HFF-Myc (cell line): Measurements from ENCODE around the gene FSTL5.
"Not testable (repeated sequence)": the region's sequence is repeated elsewhere in the genome, so short reads cannot be mapped to it uniquely, and the experiment has no call there.

ENCODE experiments used
- DNase-seq: peaks from one replicate; pipeline ENCODE4 v3.0.0-alpha.2; 2011; ENCODE audit warnings: low read depth; ENCODE audit errors: extremely low read depth
- H3K4me3 ChIP-seq: replicated peaks from 2 replicates; pipeline ENCODE4 v1.5.1; 2011; ENCODE audit warnings: low read depth, mild to moderate bottlenecking, control low read depth, low read length
- TF ChIP-seq, protein P1 (sequence below): IDR thresholded peaks from 2 replicates; pipeline ENCODE4 v1.5.1; 2012; ENCODE audit warnings: mild to moderate bottlenecking, low read depth, low read length, control low read depth; ENCODE audit errors: missing control alignments

FSTL5 gene

DNA sequence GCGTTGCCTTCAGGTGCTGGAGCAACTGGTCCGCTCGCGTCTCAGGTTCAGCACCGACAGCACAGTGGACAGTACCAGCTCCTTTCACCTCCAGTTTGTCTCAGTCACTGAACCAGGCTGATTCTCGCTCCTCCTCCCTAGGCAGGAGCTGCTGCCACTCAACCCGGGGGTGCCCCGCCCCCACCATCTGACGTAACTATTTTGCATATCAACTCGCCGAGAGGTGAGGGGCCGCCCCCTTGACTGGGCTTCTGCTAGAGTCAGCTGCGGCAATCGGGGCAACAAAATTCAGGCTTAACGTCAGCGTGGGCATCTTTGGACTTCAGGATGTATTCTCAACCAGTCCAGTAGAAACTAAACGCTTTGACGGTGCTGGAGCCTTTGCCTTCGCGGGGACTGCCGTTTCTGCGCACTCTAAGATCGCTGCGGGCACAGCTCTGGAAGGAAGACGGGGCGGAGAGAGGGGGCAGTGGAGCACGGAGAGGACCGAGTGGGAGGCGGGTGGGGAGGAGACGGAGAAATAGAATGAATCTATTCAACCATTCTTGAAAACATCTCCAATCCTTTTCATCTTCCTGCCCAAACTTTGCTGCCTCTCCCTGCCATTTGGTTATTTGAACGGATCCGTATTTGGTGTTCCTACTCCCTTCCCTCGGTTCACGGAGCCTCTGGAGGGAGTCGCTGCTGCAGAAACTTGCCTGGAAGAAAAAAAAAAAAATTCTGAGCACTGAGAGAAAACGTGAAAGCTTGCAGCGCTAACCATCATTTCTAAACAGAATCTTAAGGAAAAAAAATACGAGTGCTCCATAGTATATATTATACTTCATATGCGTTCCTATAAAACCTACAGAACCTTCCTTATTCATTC, at the start of gene FSTL5:
TSS of gene FSTL5 (minus strand) at position 109 of the 868 bp plus-strand sequence. CDS start 52,604 bp downstream, outside the sequence.
- peak; percentile 49 for DNase-seq
- H3K4me3 ChIP-seq = peak within 1 kb of the TSS; percentile 51
- TF ChIP-seq, protein P1, sequence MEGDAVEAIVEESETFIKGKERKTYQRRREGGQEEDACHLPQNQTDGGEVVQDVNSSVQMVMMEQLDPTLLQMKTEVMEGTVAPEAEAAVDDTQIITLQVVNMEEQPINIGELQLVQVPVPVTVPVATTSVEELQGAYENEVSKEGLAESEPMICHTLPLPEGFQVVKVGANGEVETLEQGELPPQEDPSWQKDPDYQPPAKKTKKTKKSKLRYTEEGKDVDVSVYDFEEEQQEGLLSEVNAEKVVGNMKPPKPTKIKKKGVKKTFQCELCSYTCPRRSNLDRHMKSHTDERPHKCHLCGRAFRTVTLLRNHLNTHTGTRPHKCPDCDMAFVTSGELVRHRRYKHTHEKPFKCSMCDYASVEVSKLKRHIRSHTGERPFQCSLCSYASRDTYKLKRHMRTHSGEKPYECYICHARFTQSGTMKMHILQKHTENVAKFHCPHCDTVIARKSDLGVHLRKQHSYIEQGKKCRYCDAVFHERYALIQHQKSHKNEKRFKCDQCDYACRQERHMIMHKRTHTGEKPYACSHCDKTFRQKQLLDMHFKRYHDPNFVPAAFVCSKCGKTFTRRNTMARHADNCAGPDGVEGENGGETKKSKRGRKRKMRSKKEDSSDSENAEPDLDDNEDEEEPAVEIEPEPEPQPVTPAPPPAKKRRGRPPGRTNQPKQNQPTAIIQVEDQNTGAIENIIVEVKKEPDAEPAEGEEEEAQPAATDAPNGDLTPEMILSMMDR = no peak

DNA sequence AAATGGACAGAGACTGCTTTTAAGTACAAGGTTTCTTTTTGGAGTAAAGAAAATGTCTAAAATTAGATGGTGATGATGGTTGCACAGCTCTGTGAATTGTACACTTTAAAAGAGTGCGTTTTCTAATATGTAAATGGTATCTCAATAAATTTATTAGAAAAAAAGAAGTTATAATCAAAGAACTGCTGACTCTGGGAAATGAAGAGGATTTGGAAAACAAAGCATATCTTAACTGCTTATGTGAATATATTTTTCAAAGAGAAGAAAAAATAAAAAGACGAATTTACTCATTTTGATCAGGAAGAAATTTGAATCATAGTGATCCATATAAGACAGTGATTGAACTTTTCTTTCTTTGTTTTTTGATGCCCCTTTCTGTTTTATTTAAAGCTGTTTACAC, 45.9 kb upstream of the FSTL5 start:
- H3K4me3 ChIP-seq = no peak overlapping the region
- DNase-seq = no peak
- TF ChIP-seq, protein P1 = no peak

DNA sequence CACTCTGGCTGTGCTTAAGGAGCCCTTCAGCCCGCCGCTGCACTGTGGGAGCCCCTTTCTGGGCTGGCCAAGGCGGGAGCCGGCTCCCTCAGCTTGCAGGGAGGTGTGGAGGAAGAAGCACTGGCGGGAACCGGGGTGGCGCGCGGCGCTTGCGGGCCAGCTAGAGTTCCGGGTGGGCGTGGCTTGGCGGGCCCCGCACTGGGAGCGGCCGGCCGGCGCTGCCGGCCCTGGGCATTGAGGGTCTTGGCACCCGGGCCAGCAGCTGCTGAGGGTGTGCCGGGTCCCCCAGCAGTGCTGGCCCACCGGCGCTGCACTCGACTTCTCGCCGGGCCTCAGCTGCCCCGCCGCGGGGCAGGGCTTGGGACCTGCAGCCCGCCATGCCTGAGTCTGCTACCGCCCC, 39.7 kb upstream of the FSTL5 start:
- not testable (repeated sequence) for DNase-seq, H3K4me3 ChIP-seq

DNA sequence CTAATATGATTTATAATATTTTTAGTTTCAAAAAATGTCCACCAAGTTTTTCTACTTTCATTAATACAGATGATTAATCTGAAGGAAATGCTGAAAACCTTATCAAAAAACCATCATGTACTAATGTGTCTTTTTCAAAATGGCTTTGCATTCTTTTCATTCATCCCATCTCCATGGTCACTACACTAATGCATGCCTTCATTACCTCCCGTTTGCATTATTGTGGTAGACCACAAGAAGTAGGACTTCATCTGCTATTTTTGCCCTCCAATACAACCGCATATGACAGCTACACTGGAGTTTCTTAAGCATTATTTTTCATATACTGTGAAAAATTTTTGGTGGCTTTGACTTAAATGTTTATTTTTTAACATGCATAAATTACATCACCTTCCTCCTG, 37.9 kb upstream of the FSTL5 start:
- no peak for DNase-seq
- TF ChIP-seq, protein P1 = no peak
- H3K4me3 ChIP-seq = no peak overlapping the region

DNA sequence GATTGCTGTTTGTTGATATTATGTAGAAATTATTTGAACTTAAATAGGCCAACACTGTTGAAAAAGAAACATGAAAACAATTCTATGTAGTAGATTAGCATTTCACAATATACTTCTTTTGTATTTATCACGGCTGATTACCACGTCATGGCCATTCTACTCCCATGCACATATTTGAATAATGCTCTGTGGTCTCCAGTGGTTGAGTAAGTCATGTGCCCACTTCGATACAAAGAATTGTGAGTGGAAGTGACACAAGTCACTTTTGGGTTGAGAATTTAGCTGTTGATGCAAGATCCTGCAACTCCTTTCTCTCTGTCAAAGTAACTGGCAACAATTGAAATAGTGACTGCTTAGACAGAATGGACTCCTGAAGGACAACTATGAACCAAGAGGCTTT, 6.7 kb upstream of the FSTL5 start:
- no peak overlapping the region for H3K4me3 ChIP-seq
- no peak for DNase-seq
- TF ChIP-seq, protein P1 = no peak

DNA sequence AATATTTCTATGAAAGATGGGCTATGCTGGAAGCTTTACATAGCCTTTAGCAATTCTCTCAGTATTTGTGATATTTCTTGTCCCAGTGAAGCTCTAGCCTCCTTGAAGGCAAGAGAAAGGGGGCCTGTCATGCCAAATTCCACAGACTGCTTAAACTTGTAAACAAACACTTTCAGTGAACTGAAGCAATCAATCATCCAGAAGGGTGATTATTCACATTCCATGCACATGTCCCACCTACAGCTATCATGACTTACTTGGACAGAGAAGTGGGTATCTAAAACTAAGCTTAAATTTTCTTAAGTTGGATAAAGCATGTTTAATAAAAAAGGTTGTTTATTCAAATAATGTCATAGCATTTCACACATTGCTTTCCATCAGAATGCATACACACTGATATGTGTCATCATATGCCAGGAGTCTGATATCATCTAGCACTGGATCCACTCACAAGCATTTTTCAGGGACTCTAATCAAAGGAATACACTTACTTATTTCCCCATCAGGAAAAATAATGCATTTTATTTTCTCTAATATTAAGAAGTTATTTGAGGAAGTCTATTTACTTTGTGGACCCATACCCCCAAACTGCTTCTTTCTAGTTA, 1.2 kb upstream of the FSTL5 start:
- TF ChIP-seq, protein P1 = no peak
- peak overlapping the region; percentile 51 for H3K4me3 ChIP-seq
- no peak for DNase-seq

DNA sequence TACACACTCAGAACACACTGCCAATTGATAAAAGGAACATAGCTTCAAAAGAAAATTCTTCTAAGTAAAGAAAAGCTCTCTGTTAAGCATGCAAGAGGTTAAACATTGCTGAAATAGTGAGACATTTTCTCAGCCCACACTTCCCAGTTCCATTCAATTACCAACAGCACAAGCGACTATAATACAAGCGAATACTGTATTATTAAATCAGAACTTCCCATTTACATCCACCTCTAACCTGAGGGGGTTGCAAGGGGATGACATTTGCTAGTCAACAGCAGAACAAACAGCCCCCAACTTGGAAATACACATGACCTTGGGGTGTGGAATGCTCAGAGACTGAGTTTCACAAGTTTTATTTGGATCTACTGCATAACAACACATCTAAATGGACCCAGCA, 1.1 kb downstream of the FSTL5 start:
- TF ChIP-seq, protein P1 = no peak
- no peak for DNase-seq
- 0 out of 2 replicates have a peak overlapping the region, but pooled peaks have one; percentile 9 for H3K4me3 ChIP-seq
